ENCODE results near the gene KRTAP1-5.
"Not testable (repeated sequence)": the region's sequence is repeated elsewhere in the genome, so short reads cannot be mapped to it uniquely, and the experiment has no call there.

DNA sequence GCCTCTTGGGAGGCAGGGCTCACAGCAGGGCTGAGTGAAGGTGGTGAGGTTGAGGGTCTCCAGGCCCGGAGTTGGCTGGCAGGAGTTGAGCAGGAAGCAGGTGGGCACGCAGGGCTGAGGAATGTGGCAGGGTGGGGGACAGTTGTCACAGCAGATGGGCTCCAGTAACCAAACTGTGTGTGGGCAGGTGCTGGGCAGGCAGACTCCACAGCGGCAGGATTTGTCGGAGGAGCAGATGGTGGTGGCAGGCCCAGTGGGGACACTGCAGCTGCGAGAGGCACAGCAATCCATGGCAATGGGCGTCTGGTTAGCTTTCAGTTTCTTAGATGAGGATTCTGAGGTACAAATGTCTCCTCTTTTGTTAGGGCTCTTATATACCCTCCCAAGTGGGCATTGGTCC is 27.4 kb downstream of the KRTAP1-5 start, which contains the start of gene KRTAP3-2:
- TF ChIP-seq, protein P1, sequence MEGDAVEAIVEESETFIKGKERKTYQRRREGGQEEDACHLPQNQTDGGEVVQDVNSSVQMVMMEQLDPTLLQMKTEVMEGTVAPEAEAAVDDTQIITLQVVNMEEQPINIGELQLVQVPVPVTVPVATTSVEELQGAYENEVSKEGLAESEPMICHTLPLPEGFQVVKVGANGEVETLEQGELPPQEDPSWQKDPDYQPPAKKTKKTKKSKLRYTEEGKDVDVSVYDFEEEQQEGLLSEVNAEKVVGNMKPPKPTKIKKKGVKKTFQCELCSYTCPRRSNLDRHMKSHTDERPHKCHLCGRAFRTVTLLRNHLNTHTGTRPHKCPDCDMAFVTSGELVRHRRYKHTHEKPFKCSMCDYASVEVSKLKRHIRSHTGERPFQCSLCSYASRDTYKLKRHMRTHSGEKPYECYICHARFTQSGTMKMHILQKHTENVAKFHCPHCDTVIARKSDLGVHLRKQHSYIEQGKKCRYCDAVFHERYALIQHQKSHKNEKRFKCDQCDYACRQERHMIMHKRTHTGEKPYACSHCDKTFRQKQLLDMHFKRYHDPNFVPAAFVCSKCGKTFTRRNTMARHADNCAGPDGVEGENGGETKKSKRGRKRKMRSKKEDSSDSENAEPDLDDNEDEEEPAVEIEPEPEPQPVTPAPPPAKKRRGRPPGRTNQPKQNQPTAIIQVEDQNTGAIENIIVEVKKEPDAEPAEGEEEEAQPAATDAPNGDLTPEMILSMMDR (IDR thresholded peaks at IDR 0.05) = not testable (repeated sequence)
- not testable (repeated sequence) for TF ChIP-seq EZH2 (IDR thresholded peaks at IDR 0.05; ENCODE audit: borderline replicate concordance, insufficient read depth, low read depth, low read length, poor library complexity, severe bottlenecking)

Measured in B cell (primary cell).